ENCODE data around the gene PFKP. TPM values are rescaled to one million over a fixed set of nuclear protein-coding genes. Genes with fewer than 3 reads are reported as not detected.

PFKP gene
- total RNA-seq, 1 donor from 2014 or later, result 361 TPM

DNA sequence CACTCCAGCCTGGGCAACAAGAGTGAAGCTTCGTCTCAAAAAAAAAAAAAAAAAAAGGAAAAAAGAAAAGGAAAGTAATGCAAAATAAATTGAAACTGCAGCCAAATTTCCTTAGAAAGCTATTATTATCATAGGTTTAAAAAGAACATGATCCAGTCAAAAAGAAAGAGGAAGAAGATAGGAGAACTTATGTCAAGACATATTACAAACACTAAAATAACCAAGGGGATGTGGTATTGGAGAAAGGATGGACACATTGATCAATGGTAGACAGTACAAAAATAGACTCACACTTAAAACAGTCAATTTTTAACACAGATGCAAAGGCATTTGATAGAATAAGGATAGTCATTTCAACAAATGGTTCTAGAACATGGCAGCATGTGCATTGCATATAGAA is 27.3 kb upstream of the PFKP start:
- no peak overlapping the region for H3K4me3 Mint-ChIP-seq (ENCODE audit: unreplicated experiment)
- no peak overlapping the region for H3K9ac ChIP-seq (ENCODE audit: low read length)
- H3K36me3 Mint-ChIP-seq (ENCODE audit: low read depth, unreplicated experiment), result no peaks in the 10 kb centered on the region
- H2AFZ ChIP-seq (ENCODE audit: low read depth, low read length), result no peak overlapping the region
- DNase-seq (ENCODE audit: low read depth), result no peak
- H3K9me3 ChIP-seq (ENCODE audit: insufficient read depth, low read depth, low read length), result no peaks in the 10 kb centered on the region
- H3K4me3 ChIP-seq (ENCODE audit: insufficient read depth, low read depth, low read length), result no peak overlapping the region
- H3K4me2 ChIP-seq (ENCODE audit: low read length), result no peak overlapping the region
- peaks cover 10% of the 10 kb centered on the region for H3K4me1 ChIP-seq (ENCODE audit: insufficient read depth, low read length)
- peaks cover 3% of the 10 kb centered on the region for H3K27me3 Mint-ChIP-seq (ENCODE audit: low read depth, unreplicated experiment)
- peaks cover 9% of the 10 kb centered on the region for H3K9me3 Mint-ChIP-seq (ENCODE audit: unreplicated experiment)
- H3K4me1 Mint-ChIP-seq (ENCODE audit: low read depth, unreplicated experiment), result peaks cover 15% of the 10 kb centered on the region
- no peak overlapping the region for H3K27ac ChIP-seq (ENCODE audit: low read depth, low read length)
- no peak for FAIRE-seq
- H4K20me1 ChIP-seq (ENCODE audit: insufficient read depth, low read length), result no peaks in the 10 kb centered on the region
- no peak for TF ChIP-seq EZH2 (IDR thresholded peaks at IDR 0.05; ENCODE audit: insufficient read depth, low read length)
- TF ChIP-seq, protein P1, sequence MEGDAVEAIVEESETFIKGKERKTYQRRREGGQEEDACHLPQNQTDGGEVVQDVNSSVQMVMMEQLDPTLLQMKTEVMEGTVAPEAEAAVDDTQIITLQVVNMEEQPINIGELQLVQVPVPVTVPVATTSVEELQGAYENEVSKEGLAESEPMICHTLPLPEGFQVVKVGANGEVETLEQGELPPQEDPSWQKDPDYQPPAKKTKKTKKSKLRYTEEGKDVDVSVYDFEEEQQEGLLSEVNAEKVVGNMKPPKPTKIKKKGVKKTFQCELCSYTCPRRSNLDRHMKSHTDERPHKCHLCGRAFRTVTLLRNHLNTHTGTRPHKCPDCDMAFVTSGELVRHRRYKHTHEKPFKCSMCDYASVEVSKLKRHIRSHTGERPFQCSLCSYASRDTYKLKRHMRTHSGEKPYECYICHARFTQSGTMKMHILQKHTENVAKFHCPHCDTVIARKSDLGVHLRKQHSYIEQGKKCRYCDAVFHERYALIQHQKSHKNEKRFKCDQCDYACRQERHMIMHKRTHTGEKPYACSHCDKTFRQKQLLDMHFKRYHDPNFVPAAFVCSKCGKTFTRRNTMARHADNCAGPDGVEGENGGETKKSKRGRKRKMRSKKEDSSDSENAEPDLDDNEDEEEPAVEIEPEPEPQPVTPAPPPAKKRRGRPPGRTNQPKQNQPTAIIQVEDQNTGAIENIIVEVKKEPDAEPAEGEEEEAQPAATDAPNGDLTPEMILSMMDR (IDR thresholded peaks at IDR 0.05; ENCODE audit: insufficient read depth, low read depth, low read length), result no peak
- H3K27ac Mint-ChIP-seq (ENCODE audit: unreplicated experiment), result no peak overlapping the region
- no peaks in the 10 kb centered on the region for H3K79me2 ChIP-seq (ENCODE audit: insufficient read depth, low read length)
- H3K36me3 ChIP-seq (ENCODE audit: insufficient read depth, low read length), result no peaks in the 10 kb centered on the region
- peaks cover 3% of the 10 kb centered on the region for H3K27me3 ChIP-seq (ENCODE audit: insufficient read depth, low read length)

DNA sequence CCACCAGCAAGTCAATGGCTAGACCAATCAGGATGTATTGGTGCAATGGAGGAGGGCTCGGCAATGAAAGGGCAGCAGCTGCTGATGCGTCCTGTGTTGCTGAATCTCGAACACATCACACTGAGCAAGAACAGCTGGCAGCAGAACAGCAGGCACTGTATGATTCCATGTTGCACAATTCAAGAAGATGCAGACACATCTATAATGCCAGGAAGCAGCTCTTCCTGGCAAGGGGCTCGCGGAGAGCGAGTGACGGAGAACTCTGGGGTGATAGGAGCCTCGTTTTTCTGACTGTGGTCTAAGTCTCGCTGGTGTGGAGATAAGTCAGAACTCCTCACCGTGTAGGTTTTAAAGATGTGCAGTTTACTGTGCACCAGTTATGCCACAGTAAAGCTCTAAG is 24.8 kb upstream of the PFKP start:
- H3K4me3 Mint-ChIP-seq (ENCODE audit: unreplicated experiment), result no peak overlapping the region
- H3K27ac Mint-ChIP-seq (ENCODE audit: unreplicated experiment), result no peak overlapping the region
- FAIRE-seq (no peak), DNase-seq (ENCODE audit: low read depth) (no peak)
- Histone ChIP-seq H3K27ac (ENCODE audit: low read depth, low read length) (no peak overlapping the region), H3K4me3 (ENCODE audit: insufficient read depth, low read depth, low read length) (no peak overlapping the region), H3K79me2 (ENCODE audit: insufficient read depth, low read length) (no peaks in the 10 kb centered on the region), H3K9ac (ENCODE audit: low read length) (no peak overlapping the region), H4K20me1 (ENCODE audit: insufficient read depth, low read length) (no peaks in the 10 kb centered on the region), H2AFZ (ENCODE audit: low read depth, low read length) (no peak overlapping the region), H3K4me1 (ENCODE audit: insufficient read depth, low read length) (peaks cover 33% of the 10 kb centered on the region), H3K36me3 (ENCODE audit: insufficient read depth, low read length) (no peaks in the 10 kb centered on the region), H3K27me3 (ENCODE audit: insufficient read depth, low read length) (no peaks in the 10 kb centered on the region), H3K9me3 (ENCODE audit: insufficient read depth, low read depth, low read length) (no peaks in the 10 kb centered on the region), H3K4me2 (ENCODE audit: low read length) (no peak overlapping the region)
- peaks cover 9% of the 10 kb centered on the region for H3K9me3 Mint-ChIP-seq (ENCODE audit: unreplicated experiment)
- peaks cover 32% of the 10 kb centered on the region for H3K4me1 Mint-ChIP-seq (ENCODE audit: low read depth, unreplicated experiment)
- H3K27me3 Mint-ChIP-seq (ENCODE audit: low read depth, unreplicated experiment), result no peaks in the 10 kb centered on the region
- H3K36me3 Mint-ChIP-seq (ENCODE audit: low read depth, unreplicated experiment), result no peaks in the 10 kb centered on the region
- TF ChIP-seq, protein P1 (IDR thresholded peaks at IDR 0.05; ENCODE audit: insufficient read depth, low read depth, low read length), result no peak
- TF ChIP-seq EZH2 (IDR thresholded peaks at IDR 0.05; ENCODE audit: insufficient read depth, low read length), result no peak

DNA sequence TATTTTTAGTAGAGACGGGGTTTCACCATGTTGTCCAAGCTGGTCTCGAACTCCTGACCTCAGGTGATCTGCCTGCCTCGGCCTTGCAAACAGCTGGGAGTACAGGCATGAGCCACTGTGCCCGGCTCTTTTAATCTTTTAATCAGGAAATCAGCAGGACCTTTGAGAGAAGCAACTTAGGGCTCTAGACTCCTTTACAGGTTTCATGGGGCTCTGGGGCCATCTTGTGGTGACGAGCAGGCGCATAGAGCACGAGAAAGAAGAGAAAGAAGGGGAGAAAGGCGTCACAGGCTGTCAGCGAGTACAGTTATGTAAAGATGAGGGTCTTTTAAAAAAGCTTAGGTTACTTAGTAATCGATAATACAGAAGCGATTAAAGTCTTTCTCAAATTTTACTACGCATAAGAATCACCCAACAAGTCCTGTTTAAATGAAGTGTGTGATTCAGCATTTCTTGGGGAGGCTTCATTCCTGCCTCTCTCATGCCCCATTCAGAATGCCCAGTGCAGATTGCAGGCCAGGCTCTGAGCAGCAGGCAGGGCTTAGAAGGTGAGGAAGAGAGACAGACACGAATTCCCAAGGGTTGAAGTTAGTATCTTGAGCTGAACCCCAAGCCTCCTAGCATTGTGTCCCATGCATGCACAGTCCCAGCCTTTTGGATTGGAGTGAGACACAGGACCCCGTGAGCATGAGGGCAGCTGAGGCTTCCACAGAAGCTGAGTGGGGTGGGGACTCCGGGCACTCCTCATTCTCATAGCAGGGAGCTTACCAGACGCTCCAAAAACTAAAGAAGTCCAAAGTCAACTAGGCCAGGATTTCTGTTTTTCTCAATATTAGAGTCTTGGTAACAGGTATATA is 23.6 kb upstream of the PFKP start:
- peak overlapping the region; percentile 27 for H3K4me3 Mint-ChIP-seq (ENCODE audit: unreplicated experiment)
- H3K9me3 ChIP-seq (ENCODE audit: insufficient read depth, low read depth, low read length), result no peaks in the 10 kb centered on the region
- H3K9ac ChIP-seq (ENCODE audit: low read length), result peak overlapping the region; percentile 38
- DNase-seq (ENCODE audit: low read depth), result peak; percentile 58
- H3K36me3 ChIP-seq (ENCODE audit: insufficient read depth, low read length), result no peaks in the 10 kb centered on the region
- H3K27me3 ChIP-seq (ENCODE audit: insufficient read depth, low read length), result no peaks in the 10 kb centered on the region
- no peaks in the 10 kb centered on the region for H3K36me3 Mint-ChIP-seq (ENCODE audit: low read depth, unreplicated experiment)
- peak overlapping the region; percentile 75 for H3K27ac Mint-ChIP-seq (ENCODE audit: unreplicated experiment)
- H2AFZ ChIP-seq (ENCODE audit: low read depth, low read length), result peak overlapping the region; percentile 71
- no peak overlapping the region for H3K4me3 ChIP-seq (ENCODE audit: insufficient read depth, low read depth, low read length)
- H3K79me2 ChIP-seq (ENCODE audit: insufficient read depth, low read length), result no peaks in the 10 kb centered on the region
- peaks cover 9% of the 10 kb centered on the region for H3K9me3 Mint-ChIP-seq (ENCODE audit: unreplicated experiment)
- peak overlapping the region; percentile 65 for H3K4me2 ChIP-seq (ENCODE audit: low read length)
- H3K27me3 Mint-ChIP-seq (ENCODE audit: low read depth, unreplicated experiment), result no peaks in the 10 kb centered on the region
- H3K4me1 Mint-ChIP-seq (ENCODE audit: low read depth, unreplicated experiment), result peaks cover 39% of the 10 kb centered on the region
- FAIRE-seq, result peak; percentile 9
- TF ChIP-seq EZH2 (IDR thresholded peaks at IDR 0.05; ENCODE audit: insufficient read depth, low read length), result no peak
- TF ChIP-seq, protein P1 (IDR thresholded peaks at IDR 0.05; ENCODE audit: insufficient read depth, low read depth, low read length), result peak; percentile 89
- peak overlapping the region; percentile 31 for H3K27ac ChIP-seq (ENCODE audit: low read depth, low read length)
- H4K20me1 ChIP-seq (ENCODE audit: insufficient read depth, low read length), result no peaks in the 10 kb centered on the region
- peaks cover 43% of the 10 kb centered on the region for H3K4me1 ChIP-seq (ENCODE audit: insufficient read depth, low read length)

Measured in astrocyte (in vitro differentiated cells and primary cell).